PC-3 (cell line): Measurements from ENCODE around the gene PLIN1. TPM values are rescaled to one million over a fixed set of nuclear protein-coding genes. Genes with fewer than 3 reads are reported as not detected.

ENCODE experiments used
- ATAC-seq: fragments of 200-7000 bp; cut with Tn5 transposase; 2 replicates; pipeline ENCODE4 v1.9.1; 2020; ENCODE audit warnings: mild to moderate bottlenecking, moderate library complexity
- BruUV-seq: library from RNA; stranded (reverse); fragments of 400-500 nt; replicated peaks from 2 replicates; lab custom pipeline; 2021; lab: Mats Ljungman, UMichigan
- CTCF ChIA-PET: fragments of 300-600 bp; sonication (Branson Sonifier 250); formaldehyde crosslinking; loops from one replicate; lab custom pipeline; 2022; ENCODE audit warnings: antibody characterized with exemption; lab: Charles Lee
- POLR2A ChIA-PET: fragments of 300-600 bp; sonication (Branson Sonifier 250); formaldehyde crosslinking; loops from one replicate; lab custom pipeline; 2022; ENCODE audit warnings: antibody characterized with exemption; ENCODE audit not compliant: unreplicated experiment; lab: Charles Lee
- DNase-seq: peaks from one replicate; pipeline ENCODE4 v3.0.0-alpha.2; 2015
- H2AFZ ChIP-seq: fragments of 300-600 bp; sonication (generic); 2 replicates; pipeline ENCODE4 v1.6.0; 2016; ENCODE audit warnings: antibody characterized with exemption, low read length
- H3F3A ChIP-seq: fragments of 300-600 bp; sonication (generic); one replicate; pipeline ENCODE4 v1.6.0; 2017; ENCODE audit warnings: antibody characterized with exemption, low read length, control low read depth, mild to moderate bottlenecking; ENCODE audit not compliant: unreplicated experiment
- H3K27ac ChIP-seq: fragments of 300-600 bp; sonication (generic); 2 replicates; pipeline ENCODE4 v1.5.1; 2016; ENCODE audit warnings: mild to moderate bottlenecking, low read length
- H3K27me3 ChIP-seq: fragments of 300-600 bp; sonication (generic); 2 replicates; pipeline ENCODE4 v1.6.1; 2016; ENCODE audit warnings: low read length, mixed read lengths
- H3K36me3 ChIP-seq: fragments of 300-600 bp; sonication (generic); 2 replicates; pipeline ENCODE4 v1.6.1; 2016; ENCODE audit warnings: low read depth, mixed run types, low read length, mixed read lengths
- H3K4me1 ChIP-seq: fragments of 300-600 bp; sonication (generic); 2 replicates; pipeline ENCODE4 v1.5.1; 2016; ENCODE audit warnings: low read length; ENCODE audit not compliant: insufficient read depth
- H3K4me2 ChIP-seq: fragments of 300-600 bp; sonication (generic); 2 replicates; pipeline ENCODE4 v1.6.0; 2016; ENCODE audit warnings: low read length
- H3K4me3 ChIP-seq: fragments of 300-600 bp; sonication (generic); 2 replicates; pipeline ENCODE4 v1.5.1; 2016; ENCODE audit warnings: mild to moderate bottlenecking, low read length, mixed read lengths
- H3K79me2 ChIP-seq: fragments of 300-600 bp; sonication (generic); 2 replicates; pipeline ENCODE4 v1.6.1; 2017; ENCODE audit warnings: low read length, mixed read lengths
- H3K9ac ChIP-seq: fragments of 300-600 bp; sonication (generic); 2 replicates; pipeline ENCODE4 v1.6.0; 2016; ENCODE audit warnings: mild to moderate bottlenecking, low read length
- H3K9me2 ChIP-seq: fragments of 300-600 bp; sonication (generic); replicated peaks from 2 replicates; pipeline ENCODE4 v1.6.1; 2016; ENCODE audit warnings: mixed run types, low read length, mixed read lengths
- H3K9me3 ChIP-seq: fragments of 300-600 bp; sonication (generic); 2 replicates; pipeline ENCODE4 v1.6.1; 2016; ENCODE audit warnings: low read length, mixed read lengths
- H4K20me1 ChIP-seq: fragments of 300-600 bp; sonication (generic); 2 replicates; pipeline ENCODE4 v1.6.1; 2016; ENCODE audit warnings: low read length, mixed read lengths
- CTCF ChIP-seq: fragments of 300-600 bp; sonication (generic); conservative IDR thresholded peaks from 2 replicates; pipeline ENCODE4 v1.5.1; 2017; ENCODE audit warnings: antibody characterized with exemption, low read depth, mild to moderate bottlenecking, low read length
- EZH2 ChIP-seq: fragments of 300-600 bp; sonication (generic); IDR thresholded peaks from one replicate; pipeline ENCODE4 v1.6.1; 2017; ENCODE audit warnings: antibody characterized with exemption, mild to moderate bottlenecking, low read length; ENCODE audit not compliant: unreplicated experiment
- EZH2phosphoT487 ChIP-seq: fragments of 300-600 bp; sonication (generic); IDR thresholded peaks from 2 replicates; pipeline ENCODE4 v1.6.1; 2018; ENCODE audit warnings: mild to moderate bottlenecking, antibody characterized with exemption, low read length, borderline replicate concordance
- intact Hi-C: fragments of 100-400 bp; cut with micrococcal nuclease; formaldehyde crosslinking; loops from 2 replicates; pipeline ENCODE4 v1.9.0; 2023
- total RNA-seq: library from RNA; depleted of rRNA; stranded (reverse); fragments of >200 nt; gene quantifications from 2 replicates; pipeline ENCODE4 v1.2.3, GENCODE V29; 2014

The PLIN1 gene
- total RNA-seq, 1 experiment from 2014 or later: 1.0 TPM

DNA sequence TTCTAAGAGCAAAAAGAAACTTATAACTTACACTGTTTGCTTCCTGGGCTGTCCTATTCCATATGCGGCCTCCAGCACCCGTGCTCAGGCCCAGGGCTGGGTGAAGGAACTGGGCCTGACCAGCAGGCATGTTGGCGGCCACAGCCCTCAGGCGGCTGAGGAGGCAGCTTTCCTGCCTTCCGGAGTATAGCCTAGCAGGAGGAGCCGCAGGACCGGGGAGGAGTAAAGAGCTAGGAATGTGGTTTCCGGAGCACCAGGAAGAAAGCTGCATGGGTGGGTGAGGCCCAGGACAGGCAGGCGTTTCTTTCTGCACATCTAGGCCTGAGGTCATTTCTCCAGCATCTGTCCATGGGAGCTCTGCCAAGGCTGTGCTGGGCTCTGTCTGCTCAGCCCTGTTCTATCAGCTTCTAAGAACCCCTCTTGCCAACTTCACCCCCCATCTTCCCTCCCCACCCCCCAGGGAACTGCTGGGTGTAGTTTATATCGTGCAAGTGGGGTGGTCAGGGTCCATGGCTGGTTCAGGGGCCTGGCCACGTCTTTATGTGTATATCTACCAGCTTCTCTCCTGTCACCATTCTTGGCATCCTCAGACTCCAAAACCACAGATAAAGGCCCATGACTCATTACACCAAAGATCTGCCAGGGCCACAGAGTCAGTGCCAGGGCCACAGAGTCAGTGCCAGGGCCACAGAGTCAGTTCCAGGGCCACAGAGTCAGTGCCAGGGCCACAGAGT, 16.1 kb downstream of the PLIN1 start:
- H3K27me3 ChIP-seq: no peaks in the 10 kb centered on the region
- CTCF ChIA-PET: interaction anchor here (1.3 kb wide), 1 partner anchor 225 kb away, joined by 3 read pairs; no protein-coding TSS in a partner anchor
- H3K9me3 ChIP-seq: no peaks in the 10 kb centered on the region
- peak overlapping the region; percentile 66 for H2AFZ ChIP-seq
- H3K4me3 ChIP-seq: peak overlapping the region; percentile 44
- H3K9me2 ChIP-seq: no peaks in the 10 kb centered on the region
- H4K20me1 ChIP-seq: no peaks in the 10 kb centered on the region
- peaks cover 33% of the 10 kb centered on the region for H3K4me1 ChIP-seq
- no TSS peak for BruUV-seq
- no peaks in the 10 kb centered on the region for H3K36me3 ChIP-seq
- peak overlapping the region; percentile 72 for H3K9ac ChIP-seq
- POLR2A ChIA-PET: interaction anchor here (0.8 to 1.1 kb wide), 2 partner anchors 30 to 88 kb away, joined by 6 to 8 read pairs; partner anchors contain the start of gene TICRR
- TF ChIP-seq CTCF (no peak), EZH2 (no peak), EZH2phosphoT487 (no peak)
- ATAC-seq (peak; percentile 91), DNase-seq (peak; percentile 93)
- peak overlapping the region; percentile 81 for H3K4me2 ChIP-seq
- no peaks in the 10 kb centered on the region for H3K79me2 ChIP-seq
- peaks cover 3% of the 10 kb centered on the region for H3F3A ChIP-seq
- H3K27ac ChIP-seq: peak overlapping the region; percentile 94
- intact Hi-C loops: loop anchor here (1.0 to 2.0 kb wide), 2 partner anchors 17 to 26 kb away; no protein-coding TSS in a partner anchor

DNA sequence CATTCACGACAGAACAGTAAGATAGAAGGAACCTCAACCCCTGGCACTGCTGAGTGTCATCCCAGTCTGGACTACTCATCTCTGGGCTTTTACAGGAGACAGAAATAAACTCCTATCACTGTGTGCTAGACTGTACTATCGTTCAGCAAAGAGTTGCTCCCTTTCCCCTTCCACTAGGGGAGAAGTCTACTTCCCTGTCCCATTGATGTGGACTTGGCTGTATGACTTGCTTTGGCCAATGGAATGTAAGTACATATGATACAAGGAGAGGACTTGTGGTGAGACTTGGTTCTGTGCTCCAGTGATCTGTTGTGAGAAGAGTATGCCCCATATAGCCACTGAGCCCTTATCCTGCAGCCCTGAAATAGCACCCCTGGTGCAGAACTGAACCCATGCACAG, 18.6 kb downstream of the PLIN1 start:
- no TSS peak for BruUV-seq
- Histone ChIP-seq H4K20me1 (no peaks in the 10 kb centered on the region), H3K4me1 (peaks cover 37% of the 10 kb centered on the region), H3K36me3 (no peaks in the 10 kb centered on the region), H3K9me2 (no peaks in the 10 kb centered on the region), H3K9me3 (no peaks in the 10 kb centered on the region), H3K79me2 (no peaks in the 10 kb centered on the region), H3K4me3 (no peak overlapping the region), H3K27me3 (no peaks in the 10 kb centered on the region), H3K27ac (no peak overlapping the region), H3K9ac (no peak overlapping the region), H3K4me2 (no peak overlapping the region), H2AFZ (no peak overlapping the region), H3F3A (peaks cover 3% of the 10 kb centered on the region)
- no peak for DNase-seq
- intact Hi-C loops: no loop called here
- no peak for ATAC-seq
- ChIA-PET POLR2A (no interaction called here), CTCF (no interaction called here)
- TF ChIP-seq CTCF: no peak
- TF ChIP-seq EZH2: no peak
- no peak for TF ChIP-seq EZH2phosphoT487

- no peak overlapping the region for H3K4me3 ChIP-seq
- no peaks in the 10 kb centered on the region for H4K20me1 ChIP-seq
- TF ChIP-seq CTCF: no peak
- TF ChIP-seq EZH2phosphoT487: no peak
- no peak for TF ChIP-seq EZH2
- no peaks in the 10 kb centered on the region for H3K36me3 ChIP-seq
- no peak overlapping the region for H3K4me2 ChIP-seq
- no peak overlapping the region for H3K27ac ChIP-seq
- peaks cover 29% of the 10 kb centered on the region for H3K4me1 ChIP-seq
- no peak overlapping the region for H2AFZ ChIP-seq
- POLR2A ChIA-PET: no interaction called here
- peaks cover 3% of the 10 kb centered on the region for H3F3A ChIP-seq
- intact Hi-C loops: loop anchor here (5.0 kb wide), 1 partner anchor 83 kb away; no protein-coding TSS in a partner anchor
- no peak for DNase-seq
- H3K79me2 ChIP-seq: peaks cover 7% of the 10 kb centered on the region
- no peak for ATAC-seq
- no peak overlapping the region for H3K9ac ChIP-seq
- H3K9me2 ChIP-seq: no peaks in the 10 kb centered on the region
- H3K9me3 ChIP-seq: no peaks in the 10 kb centered on the region
- no TSS peak for BruUV-seq
- CTCF ChIA-PET: no interaction called here
- no peaks in the 10 kb centered on the region for H3K27me3 ChIP-seq
These were observed 19.9 kb downstream of the PLIN1 start for GRCh38 chr15:89659295-89659694.
